Keratinocyte (primary cell): Measurements from ENCODE around the gene DPM3.

Source experiments
- EZH2 ChIP-seq: IDR thresholded peaks from one replicate; pipeline ENCODE4 v1.6.1; 2012; ENCODE audit warnings: inconsistent platforms, mild to moderate bottlenecking, low read length, moderate library complexity
- TF ChIP-seq, protein P1 (sequence below), 3 experiments: IDR thresholded peaks in 1 of 3; conservative IDR thresholded peaks in 1 of 3; optimal IDR thresholded peaks in 1 of 3; 2 replicates in 2 of 3; 3 replicates in 1 of 3; pipeline versions ENCODE3 to v1.5.1; 2011; ENCODE audit warnings: low read length in 3 of 3, mild to moderate bottlenecking in 3 of 3, moderate library complexity in 2 of 3, control low read depth in 1 of 3, inconsistent platforms in 1 of 3; ENCODE audit not compliant: insufficient read depth in 2 of 3; ENCODE audit errors: extremely low read depth in 1 of 3

GRCh38 chr1:155131856-155132255 is 8.5 kb downstream of the DPM3 start:
- TF ChIP-seq EZH2, result no peak
- TF ChIP-seq, protein P1, sequence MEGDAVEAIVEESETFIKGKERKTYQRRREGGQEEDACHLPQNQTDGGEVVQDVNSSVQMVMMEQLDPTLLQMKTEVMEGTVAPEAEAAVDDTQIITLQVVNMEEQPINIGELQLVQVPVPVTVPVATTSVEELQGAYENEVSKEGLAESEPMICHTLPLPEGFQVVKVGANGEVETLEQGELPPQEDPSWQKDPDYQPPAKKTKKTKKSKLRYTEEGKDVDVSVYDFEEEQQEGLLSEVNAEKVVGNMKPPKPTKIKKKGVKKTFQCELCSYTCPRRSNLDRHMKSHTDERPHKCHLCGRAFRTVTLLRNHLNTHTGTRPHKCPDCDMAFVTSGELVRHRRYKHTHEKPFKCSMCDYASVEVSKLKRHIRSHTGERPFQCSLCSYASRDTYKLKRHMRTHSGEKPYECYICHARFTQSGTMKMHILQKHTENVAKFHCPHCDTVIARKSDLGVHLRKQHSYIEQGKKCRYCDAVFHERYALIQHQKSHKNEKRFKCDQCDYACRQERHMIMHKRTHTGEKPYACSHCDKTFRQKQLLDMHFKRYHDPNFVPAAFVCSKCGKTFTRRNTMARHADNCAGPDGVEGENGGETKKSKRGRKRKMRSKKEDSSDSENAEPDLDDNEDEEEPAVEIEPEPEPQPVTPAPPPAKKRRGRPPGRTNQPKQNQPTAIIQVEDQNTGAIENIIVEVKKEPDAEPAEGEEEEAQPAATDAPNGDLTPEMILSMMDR (optimal IDR thresholded peaks at IDR 0.05 in 1 of 3, IDR thresholded peaks at IDR 0.05 in 1 of 3, conservative IDR thresholded peaks at IDR 0.05 in 1 of 3; ENCODE audit: extremely low read depth in 1 of 3, insufficient read depth in 2 of 3, low read length in 3 of 3), result no peak
